ENCODE data around the gene CSAD. TPM values are rescaled to one million over a fixed set of nuclear protein-coding genes. Genes with fewer than 3 reads are reported as not detected.

CSAD gene
- total and polyA plus RNA-seq, 2 experiments from 2014 or later: 15.7 to 16.8 TPM

- no peaks in the 10 kb centered on the region for H3K27me3 ChIP-seq
- no peaks in the 10 kb centered on the region for H3K9me2 ChIP-seq (replicated peaks; ENCODE audit: insufficient read depth)
- no peak overlapping the region for H3K27ac ChIP-seq
- H3K4me3 ChIP-seq: no peak overlapping the region
- no peak overlapping the region for H3K4me2 ChIP-seq
- 83% methylated on average over 11 of the region's 11 CpGs for WGBS (ENCODE audit: low lambda C conversion rate, missing lambda C conversion rate)
- H3K9me3 ChIP-seq (ENCODE audit: low read depth): no peaks in the 10 kb centered on the region
- no peaks in the 10 kb centered on the region for H3K36me3 ChIP-seq (replicated peaks; ENCODE audit: insufficient read depth, low read depth)
- no peak for TF ChIP-seq EZH2phosphoT487 (IDR thresholded peaks at IDR 0.05; ENCODE audit: low read depth, severe bottlenecking, unreplicated experiment)
- TF ChIP-seq CTCF (IDR thresholded peaks at IDR 0.05; ENCODE audit: poor library complexity): no peak
- no peak for TF ChIP-seq EZH2 (IDR thresholded peaks at IDR 0.05; ENCODE audit: borderline replicate concordance)
- no peaks in the 10 kb centered on the region for H4K20me1 ChIP-seq (ENCODE audit: insufficient read depth, poor library complexity, severe bottlenecking)
- H3K4me1 ChIP-seq (ENCODE audit: insufficient read depth): peaks cover 15% of the 10 kb centered on the region
- no peak overlapping the region for H2AFZ ChIP-seq
- H3K79me2 ChIP-seq: peaks cover 12% of the 10 kb centered on the region
- DNase-seq (ENCODE audit: low spot score): no peak
Measured at GRCh38 chr12:53172352-53172751, 8.4 kb downstream of the CSAD start.

- Histone ChIP-seq H2AFZ (no peak overlapping the region), H3K4me1 (ENCODE audit: insufficient read depth) (peaks cover 15% of the 10 kb centered on the region), H3K9me3 (ENCODE audit: low read depth) (no peaks in the 10 kb centered on the region), H3K4me2 (no peak overlapping the region), H4K20me1 (ENCODE audit: insufficient read depth, poor library complexity, severe bottlenecking) (no peaks in the 10 kb centered on the region), H3K79me2 (peaks cover 8% of the 10 kb centered on the region), H3K27me3 (no peaks in the 10 kb centered on the region), H3K27ac (no peak overlapping the region), H3K9me2 (replicated peaks; ENCODE audit: insufficient read depth) (no peaks in the 10 kb centered on the region), H3K36me3 (replicated peaks; ENCODE audit: insufficient read depth, low read depth) (no peaks in the 10 kb centered on the region), H3K4me3 (no peak overlapping the region)
- 74% methylated on average over 10 of the region's 10 CpGs for WGBS (ENCODE audit: low lambda C conversion rate, missing lambda C conversion rate)
- TF ChIP-seq EZH2phosphoT487 (IDR thresholded peaks at IDR 0.05; ENCODE audit: low read depth, severe bottlenecking, unreplicated experiment) (no peak), EZH2 (IDR thresholded peaks at IDR 0.05; ENCODE audit: borderline replicate concordance) (no peak), CTCF (IDR thresholded peaks at IDR 0.05; ENCODE audit: poor library complexity) (no peak)
- no peak for DNase-seq (ENCODE audit: low spot score)
Measured at GRCh38 chr12:53171725-53172329, 8.9 kb downstream of the CSAD start.

GRCh38 chr12:53170876-53171724, 9.6 kb downstream of the CSAD start:
- no peak overlapping the region for H3K4me2 ChIP-seq
- peaks cover 15% of the 10 kb centered on the region for H3K4me1 ChIP-seq (ENCODE audit: insufficient read depth)
- no peaks in the 10 kb centered on the region for H3K9me2 ChIP-seq (replicated peaks; ENCODE audit: insufficient read depth)
- H3K36me3 ChIP-seq (replicated peaks; ENCODE audit: insufficient read depth, low read depth): no peaks in the 10 kb centered on the region
- no peak overlapping the region for H2AFZ ChIP-seq
- H3K27me3 ChIP-seq: no peaks in the 10 kb centered on the region
- peaks cover 5% of the 10 kb centered on the region for H3K79me2 ChIP-seq
- no peak overlapping the region for H3K4me3 ChIP-seq
- TF ChIP-seq EZH2 (IDR thresholded peaks at IDR 0.05; ENCODE audit: borderline replicate concordance) (no peak), CTCF (IDR thresholded peaks at IDR 0.05; ENCODE audit: poor library complexity) (no peak), EZH2phosphoT487 (IDR thresholded peaks at IDR 0.05; ENCODE audit: low read depth, severe bottlenecking, unreplicated experiment) (no peak)
- H3K27ac ChIP-seq: no peak overlapping the region
- H3K9me3 ChIP-seq (ENCODE audit: low read depth): no peaks in the 10 kb centered on the region
- DNase-seq (ENCODE audit: low spot score): no peak
- WGBS (ENCODE audit: low lambda C conversion rate, missing lambda C conversion rate): 84% methylated on average over 14 of the region's 14 CpGs
- no peaks in the 10 kb centered on the region for H4K20me1 ChIP-seq (ENCODE audit: insufficient read depth, poor library complexity, severe bottlenecking)

All from hepatocyte (in vitro differentiated cells).